Activated naive CD8-positive, alpha-beta T cell treated with anti-CD3 and anti-CD28 coated beads, Interleukin-2, amount 10 ng/mL, durations not matched to agents 7 days and 5 days (primary cell): ENCODE measurements around the gene IFI27. TPM values are rescaled to one million over a fixed set of nuclear protein-coding genes. Genes with fewer than 3 reads are reported as not detected.
A peak's percentile ranks its signal among the peaks of the same experiment; 100 is the strongest.

Source experiments
- ATAC-seq: fragments of 150-1000 bp; cut with Tn5 transposase; one replicate; pipeline ENCODE4 v1.10.0; 2021; ENCODE audit warnings: low read depth, moderate library complexity
- POLR2A ChIA-PET: fragments of 350-600 bp; sonication (Branson Sonifier 250); formaldehyde crosslinking; loops from one replicate; lab custom pipeline; 2021; ENCODE audit warnings: antibody characterized with exemption; lab: Charles Lee
- DNase-seq: peaks from one replicate; pipeline ENCODE4 v3.0.0; 2021
- H3K27ac Mint-ChIP-seq: one replicate; pipeline ENCODE4 v1.8.0; 2022; ENCODE audit warnings: mild to moderate bottlenecking, mixed read lengths
- H3K27me3 Mint-ChIP-seq: one replicate; pipeline ENCODE4 v1.8.0; 2022; ENCODE audit warnings: mild to moderate bottlenecking, moderate library complexity, mixed read lengths
- H3K36me3 Mint-ChIP-seq: one replicate; pipeline ENCODE4 v1.8.0; 2021; ENCODE audit warnings: mild to moderate bottlenecking, mixed read lengths
- H3K4me1 Mint-ChIP-seq: one replicate; pipeline ENCODE4 v1.8.0; 2021; ENCODE audit warnings: mixed read lengths
- H3K4me3 Mint-ChIP-seq: one replicate; pipeline ENCODE4 v1.8.0; 2022; ENCODE audit warnings: mild to moderate bottlenecking, moderate library complexity, mixed read lengths
- H3K9me3 Mint-ChIP-seq: one replicate; pipeline ENCODE4 v1.8.0; 2021; ENCODE audit warnings: mixed read lengths
- total RNA-seq, 2 experiments: library from RNA; stranded (reverse); gene quantifications; one replicate each; pipeline ENCODE4 v1.2.3, GENCODE V29; 2021

IFI27 gene
- total RNA-seq, 2 experiments from 2014 or later: 237 to 274 TPM

DNA sequence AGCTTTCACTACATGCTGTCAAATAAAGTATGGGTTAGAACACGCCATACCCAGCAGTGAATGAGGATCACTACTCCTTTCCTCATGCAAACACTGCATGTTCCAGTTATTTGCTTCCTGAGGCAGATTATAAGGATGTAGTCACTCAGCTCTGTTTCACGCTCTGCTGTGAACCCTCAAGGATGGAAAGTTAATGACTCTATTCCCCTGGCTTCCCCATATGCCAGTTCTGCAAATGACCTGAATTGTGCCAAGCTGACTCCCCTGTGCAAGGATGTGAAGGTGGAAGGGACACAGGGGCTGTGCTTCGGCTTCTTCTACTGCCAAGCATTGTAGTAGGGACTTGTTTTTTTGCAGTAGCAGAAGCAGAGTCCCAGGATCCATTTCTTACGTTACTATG is 22.6 kb upstream of the IFI27 start:
- Mint-ChIP-seq H3K27me3 (no peaks in the 10 kb centered on the region), H3K27ac (no peak overlapping the region), H3K36me3 (peaks cover 35% of the 10 kb centered on the region), H3K9me3 (peaks cover 2% of the 10 kb centered on the region), H3K4me3 (no peak overlapping the region), H3K4me1 (peaks cover 5% of the 10 kb centered on the region)
- DNase-seq (no peak), ATAC-seq (no peak)
- POLR2A ChIA-PET: interaction anchor here (0.6 kb wide), 1 partner anchor 155 kb away, joined by 4 read pairs; no protein-coding TSS in a partner anchor

DNA sequence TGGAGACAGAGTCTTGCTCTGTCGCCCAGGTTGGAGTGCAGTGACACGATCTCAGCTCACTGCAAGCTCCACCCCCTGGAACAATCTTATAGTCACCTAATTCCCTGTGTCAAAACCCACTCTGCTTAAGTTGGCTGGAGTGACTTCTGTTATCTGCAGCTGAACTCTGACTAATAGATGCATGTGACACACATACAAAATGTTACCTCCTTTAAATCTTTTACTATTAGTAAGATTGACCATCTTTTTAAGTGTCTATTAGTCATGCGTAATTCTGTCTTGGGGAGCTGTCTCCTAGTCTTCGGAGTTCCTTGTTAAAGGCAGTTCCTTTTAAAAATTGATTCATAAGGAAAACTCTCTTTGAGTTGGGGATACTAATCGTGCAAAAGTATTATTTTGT is 22.0 kb upstream of the IFI27 start:
- POLR2A ChIA-PET: no interaction called here
- Mint-ChIP-seq H3K4me1 (no peaks in the 10 kb centered on the region), H3K27ac (no peak overlapping the region), H3K27me3 (no peaks in the 10 kb centered on the region), H3K36me3 (peaks cover 31% of the 10 kb centered on the region), H3K4me3 (no peak overlapping the region), H3K9me3 (peaks cover 2% of the 10 kb centered on the region)
- no peak for DNase-seq
- ATAC-seq: no peak

DNA sequence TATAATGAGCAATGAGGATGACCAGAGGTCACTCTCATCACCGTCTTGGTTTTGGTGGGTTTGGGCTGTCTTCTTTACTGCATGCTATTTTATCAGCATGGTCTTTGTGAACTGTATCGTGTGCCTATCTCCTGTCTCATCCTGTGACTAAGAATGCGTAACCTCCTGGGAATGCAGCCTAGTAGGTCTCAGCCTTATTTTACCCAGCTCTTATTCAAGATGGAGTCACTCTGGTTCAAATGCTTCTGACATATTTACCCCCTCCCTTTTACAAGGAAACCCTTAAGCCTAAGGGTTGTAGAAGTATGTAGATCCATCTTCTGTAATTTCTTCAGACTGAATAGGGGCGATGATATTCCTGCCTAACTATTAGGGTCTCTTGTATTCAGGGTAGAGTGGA is 21.1 kb upstream of the IFI27 start:
- ATAC-seq (no peak), DNase-seq (no peak)
- no peaks in the 10 kb centered on the region for H3K27me3 Mint-ChIP-seq
- peaks cover 2% of the 10 kb centered on the region for H3K9me3 Mint-ChIP-seq
- no peaks in the 10 kb centered on the region for H3K4me1 Mint-ChIP-seq
- peaks cover 27% of the 10 kb centered on the region for H3K36me3 Mint-ChIP-seq
- POLR2A ChIA-PET: no interaction called here
- no peak overlapping the region for H3K27ac Mint-ChIP-seq
- no peak overlapping the region for H3K4me3 Mint-ChIP-seq

DNA sequence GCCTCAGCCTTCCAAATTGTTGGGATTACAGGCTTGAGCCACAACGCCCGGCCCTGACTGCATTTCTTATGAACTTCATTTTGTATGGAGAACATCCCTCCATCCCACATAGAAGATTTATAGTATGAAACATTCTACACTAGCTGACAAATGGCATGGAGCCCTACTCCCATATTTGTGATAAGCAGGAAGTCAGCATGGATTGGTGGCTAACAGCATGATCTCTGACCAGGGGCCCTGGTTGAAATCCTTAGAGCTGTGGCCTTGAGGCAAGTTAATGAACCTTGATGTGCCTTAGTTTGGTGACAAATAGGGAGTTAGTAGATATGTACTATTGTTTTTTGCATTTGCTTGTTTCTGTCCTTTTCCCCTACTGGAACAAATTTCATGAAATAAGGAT is 17.1 kb upstream of the IFI27 start:
- Mint-ChIP-seq H3K9me3 (no peaks in the 10 kb centered on the region), H3K4me3 (no peak overlapping the region), H3K27me3 (no peaks in the 10 kb centered on the region), H3K27ac (no peak overlapping the region), H3K36me3 (peaks cover 20% of the 10 kb centered on the region), H3K4me1 (no peaks in the 10 kb centered on the region)
- DNase-seq (no peak), ATAC-seq (no peak)
- POLR2A ChIA-PET: no interaction called here

DNA sequence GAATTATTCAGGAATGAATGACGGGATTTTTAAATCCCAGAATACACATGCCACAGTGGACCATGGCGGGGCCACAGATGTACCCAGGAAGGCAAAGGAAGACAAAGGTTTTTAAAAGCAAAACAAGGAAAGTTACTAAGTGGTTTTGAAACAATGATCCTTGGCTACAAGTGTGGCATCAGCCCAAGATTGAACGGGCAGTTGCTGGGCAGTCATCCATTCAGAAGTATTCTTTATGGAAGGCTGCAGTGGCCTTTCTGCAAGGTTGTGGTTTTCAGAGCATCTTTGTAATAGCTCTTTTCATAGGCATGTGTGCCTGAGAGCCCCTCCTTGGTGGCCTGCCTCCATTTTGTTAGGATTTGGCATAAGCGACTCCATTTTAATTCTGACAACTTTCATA is 13.4 kb upstream of the IFI27 start:
- Mint-ChIP-seq H3K4me1 (no peaks in the 10 kb centered on the region), H3K36me3 (peaks cover 14% of the 10 kb centered on the region)

DNA sequence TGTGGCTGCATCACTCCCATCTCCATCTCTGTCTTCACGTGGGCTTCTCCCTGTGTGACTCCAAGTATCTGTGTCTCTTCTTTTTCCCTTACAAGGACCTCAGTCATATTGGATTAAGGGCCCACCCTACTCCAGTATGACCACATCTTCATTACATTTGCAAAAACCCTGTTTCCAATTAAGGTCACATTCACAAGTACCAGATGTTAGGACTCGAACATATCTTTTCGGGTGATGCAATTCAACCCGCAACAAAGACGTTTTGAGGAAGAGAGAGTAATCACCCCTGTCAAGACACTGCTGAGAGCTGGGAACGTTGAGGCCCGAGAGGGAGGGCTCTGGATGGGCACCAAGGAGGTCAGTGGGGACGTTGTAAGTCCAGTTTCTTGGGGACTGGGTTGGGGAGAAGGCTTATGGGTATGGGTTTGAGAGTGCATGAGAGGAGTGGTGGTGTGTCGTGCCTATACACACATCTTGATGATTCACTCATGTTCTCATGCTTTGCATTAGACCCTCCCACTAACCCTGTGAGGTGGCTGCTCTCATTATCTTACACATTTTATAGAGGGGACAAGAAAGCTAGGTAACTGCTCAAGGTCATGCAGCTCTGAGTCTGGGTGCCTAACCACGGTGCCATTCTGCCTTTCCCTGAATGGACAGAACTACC is 12.1 kb upstream of the IFI27 start:
- ATAC-seq (no peak), DNase-seq (no peak)
- Mint-ChIP-seq H3K27me3 (no peaks in the 10 kb centered on the region), H3K36me3 (peaks cover 14% of the 10 kb centered on the region), H3K27ac (no peak overlapping the region), H3K4me3 (no peak overlapping the region), H3K4me1 (no peaks in the 10 kb centered on the region), H3K9me3 (no peaks in the 10 kb centered on the region)
- POLR2A ChIA-PET: no interaction called here

More for the DNA sequence above, 13.4 kb upstream of the IFI27 start:
- Mint-ChIP-seq H3K27ac (no peak overlapping the region), H3K9me3 (no peaks in the 10 kb centered on the region), H3K4me3 (no peak overlapping the region), H3K27me3 (no peaks in the 10 kb centered on the region)
- ATAC-seq (no peak), DNase-seq (no peak)
- POLR2A ChIA-PET: no interaction called here

DNA sequence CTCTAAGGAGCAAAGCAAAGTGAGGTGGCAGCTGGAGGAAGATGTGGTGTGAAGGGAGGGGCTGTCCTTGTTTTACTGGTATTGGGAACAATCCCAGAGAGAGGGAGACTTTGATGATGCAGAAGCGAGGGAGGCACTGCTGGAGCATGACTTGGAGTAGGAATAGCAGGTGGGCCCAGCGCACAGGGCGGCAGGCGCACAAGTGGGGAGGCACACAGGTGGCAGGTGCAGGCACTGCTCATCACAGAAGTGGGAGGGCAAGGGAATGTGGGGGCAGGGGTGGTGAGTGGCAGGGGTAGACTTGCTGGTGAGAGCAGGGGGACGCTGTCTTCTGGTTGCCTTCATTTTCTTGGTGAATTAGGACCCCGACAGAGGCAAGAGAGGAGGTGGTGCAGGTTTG is 11.5 kb upstream of the IFI27 start:
- H3K27me3 Mint-ChIP-seq: no peaks in the 10 kb centered on the region
- POLR2A ChIA-PET: no interaction called here
- no peaks in the 10 kb centered on the region for H3K4me1 Mint-ChIP-seq
- H3K27ac Mint-ChIP-seq: no peak overlapping the region
- peaks cover 14% of the 10 kb centered on the region for H3K36me3 Mint-ChIP-seq
- no peak overlapping the region for H3K4me3 Mint-ChIP-seq
- no peaks in the 10 kb centered on the region for H3K9me3 Mint-ChIP-seq
- DNase-seq: no peak
- no peak for ATAC-seq

DNA sequence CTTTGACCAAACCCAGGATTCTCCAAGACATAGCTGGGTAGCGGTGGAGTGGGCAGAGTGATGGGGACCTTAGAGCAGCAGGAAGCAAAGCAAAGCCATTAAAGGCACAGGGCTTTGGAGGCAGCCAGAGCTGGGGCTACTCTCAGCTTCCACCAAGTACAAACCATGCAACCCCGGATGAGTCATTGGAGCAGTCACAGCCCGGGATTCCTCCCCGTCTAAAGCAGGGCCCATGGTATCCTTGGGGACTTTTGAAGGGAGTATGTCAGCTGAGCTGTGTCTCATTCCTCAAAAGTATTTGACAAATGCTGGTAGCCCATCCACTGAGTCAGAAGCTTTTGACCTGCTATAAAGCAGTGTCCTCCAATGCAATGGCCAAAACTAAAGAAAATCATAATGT is 9.7 kb upstream of the IFI27 start:
- no peaks in the 10 kb centered on the region for H3K27me3 Mint-ChIP-seq
- H3K36me3 Mint-ChIP-seq: peaks cover 10% of the 10 kb centered on the region
- H3K27ac Mint-ChIP-seq: no peak overlapping the region
- H3K9me3 Mint-ChIP-seq: no peaks in the 10 kb centered on the region
- POLR2A ChIA-PET: no interaction called here
- H3K4me1 Mint-ChIP-seq: no peaks in the 10 kb centered on the region
- no peak for ATAC-seq
- no peak for DNase-seq
- H3K4me3 Mint-ChIP-seq: no peak overlapping the region

DNA sequence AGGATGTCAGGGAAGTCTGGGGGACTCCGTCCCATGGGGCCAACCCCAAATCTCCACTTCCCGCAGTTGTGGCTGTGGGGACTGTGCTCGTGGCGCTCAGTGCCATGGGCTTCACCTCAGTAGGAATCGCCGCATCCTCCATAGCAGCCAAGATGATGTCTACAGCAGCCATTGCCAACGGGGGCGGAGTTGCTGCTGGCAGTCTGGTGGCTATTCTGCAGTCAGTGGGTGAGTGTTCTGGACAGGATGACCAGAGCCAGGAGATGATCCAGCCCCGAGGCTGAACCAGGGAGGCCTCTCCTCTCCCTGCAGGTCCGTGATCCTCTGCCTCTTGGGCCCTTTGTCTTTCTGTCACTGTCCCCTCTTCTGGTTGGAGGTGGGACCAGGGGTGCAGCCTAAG is 8.8 kb upstream of the IFI27 start:
- no peaks in the 10 kb centered on the region for H3K9me3 Mint-ChIP-seq
- ATAC-seq: no peak
- no peak overlapping the region for H3K4me3 Mint-ChIP-seq
- H3K36me3 Mint-ChIP-seq: peaks cover 12% of the 10 kb centered on the region
- no peaks in the 10 kb centered on the region for H3K4me1 Mint-ChIP-seq
- POLR2A ChIA-PET: no interaction called here
- no peak for DNase-seq
- no peaks in the 10 kb centered on the region for H3K27me3 Mint-ChIP-seq
- H3K27ac Mint-ChIP-seq: no peak overlapping the region

DNA sequence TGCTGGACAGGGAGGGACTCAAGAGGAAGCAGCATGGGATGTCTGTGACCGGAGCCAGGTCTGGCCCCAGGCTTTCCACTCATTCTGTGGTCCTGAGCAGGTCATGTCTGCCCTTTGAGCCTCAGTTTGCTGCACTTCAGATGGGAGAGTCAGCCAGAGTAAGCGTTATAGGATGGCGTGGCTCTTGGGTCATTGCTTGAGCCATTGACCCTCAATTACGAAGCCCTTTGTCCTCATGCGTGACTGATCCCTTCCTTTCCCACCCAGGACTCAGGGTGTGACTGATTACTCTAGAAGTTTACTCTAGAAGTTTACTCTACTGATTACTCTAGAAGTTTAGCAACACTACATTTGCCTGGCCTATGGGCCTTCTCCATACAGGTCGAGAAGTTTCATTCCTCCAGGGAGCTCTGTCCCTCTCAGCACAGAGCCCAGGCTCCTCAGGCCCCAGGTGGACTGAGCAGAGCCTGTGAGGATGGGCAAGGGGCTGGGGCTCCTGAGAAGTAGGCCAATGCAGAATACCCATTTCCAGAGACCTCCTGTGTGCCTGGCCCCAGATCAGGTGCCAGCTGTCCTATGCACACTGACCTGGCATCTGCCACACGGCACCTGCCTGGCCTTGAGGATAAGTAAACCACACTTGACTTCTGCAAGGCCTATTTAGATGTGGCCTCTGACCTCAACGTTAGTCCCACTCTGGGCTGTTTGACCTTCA is 7.6 kb upstream of the IFI27 start:
- peaks cover 1% of the 10 kb centered on the region for H3K9me3 Mint-ChIP-seq
- H3K4me1 Mint-ChIP-seq: no peaks in the 10 kb centered on the region
- ATAC-seq (no peak), DNase-seq (no peak)
- no peak overlapping the region for H3K4me3 Mint-ChIP-seq
- H3K36me3 Mint-ChIP-seq: peaks cover 15% of the 10 kb centered on the region
- H3K27ac Mint-ChIP-seq: no peak overlapping the region
- no peaks in the 10 kb centered on the region for H3K27me3 Mint-ChIP-seq
- POLR2A ChIA-PET: no interaction called here

DNA sequence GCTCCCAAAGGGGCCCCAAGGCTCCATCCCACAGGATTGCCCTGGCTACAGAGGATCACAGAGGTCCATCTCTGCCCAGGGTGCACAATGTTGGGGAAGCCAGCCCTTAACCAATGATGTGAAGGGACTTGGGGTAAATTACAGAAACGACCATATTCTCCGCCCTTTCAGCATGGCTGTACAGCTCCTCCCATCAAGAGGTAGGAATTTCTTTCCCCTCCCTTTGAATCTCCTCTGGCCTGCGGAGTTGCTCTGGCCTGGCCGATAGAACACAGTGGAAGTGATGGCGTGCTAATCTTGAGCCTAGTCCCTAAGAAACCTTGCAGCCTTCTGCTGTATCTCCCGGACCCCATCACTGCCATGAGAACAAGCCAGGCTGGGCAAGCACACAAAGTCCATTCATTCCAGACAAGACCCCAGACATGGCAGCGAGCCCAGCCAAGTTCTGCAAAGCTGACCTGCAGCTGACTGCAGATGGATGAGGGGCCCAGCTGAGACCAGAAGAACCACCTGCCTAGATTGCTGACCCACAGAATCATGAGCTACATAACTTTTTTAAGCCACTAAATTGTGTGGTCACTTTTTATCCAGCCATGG is 6.9 kb upstream of the IFI27 start:
- ATAC-seq (no peak), DNase-seq (no peak)
- Mint-ChIP-seq H3K9me3 (peaks cover 2% of the 10 kb centered on the region), H3K27ac (no peak overlapping the region), H3K4me3 (no peak overlapping the region), H3K36me3 (peaks cover 17% of the 10 kb centered on the region), H3K27me3 (no peaks in the 10 kb centered on the region), H3K4me1 (no peaks in the 10 kb centered on the region)
- POLR2A ChIA-PET: no interaction called here

DNA sequence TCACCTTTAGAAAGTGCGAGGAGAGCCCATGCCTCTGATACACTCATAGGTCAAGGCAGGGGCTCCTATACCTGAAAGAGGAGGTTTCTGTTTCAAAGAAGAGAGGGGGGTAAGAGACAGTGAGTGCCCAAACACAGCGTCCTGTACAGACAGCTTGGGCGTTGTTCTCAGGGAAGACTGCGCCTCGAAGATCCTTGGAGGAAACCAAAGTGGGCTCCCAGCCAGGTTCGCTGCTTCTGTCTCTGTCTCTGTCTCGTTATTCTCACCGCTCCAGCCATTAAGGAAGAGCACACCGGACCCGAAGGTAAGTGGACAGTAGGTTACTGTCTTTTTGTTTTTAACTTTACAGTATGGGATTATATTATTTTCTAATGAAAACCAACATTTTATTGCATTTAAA is 5.8 kb upstream of the IFI27 start:
- no peak overlapping the region for H3K27ac Mint-ChIP-seq
- no peak overlapping the region for H3K4me3 Mint-ChIP-seq
- no peak for DNase-seq
- POLR2A ChIA-PET: no interaction called here
- peaks cover 15% of the 10 kb centered on the region for H3K36me3 Mint-ChIP-seq
- no peaks in the 10 kb centered on the region for H3K27me3 Mint-ChIP-seq
- peaks cover under 1% of the 10 kb centered on the region for H3K4me1 Mint-ChIP-seq
- ATAC-seq: no peak
- H3K9me3 Mint-ChIP-seq: peaks cover 2% of the 10 kb centered on the region

DNA sequence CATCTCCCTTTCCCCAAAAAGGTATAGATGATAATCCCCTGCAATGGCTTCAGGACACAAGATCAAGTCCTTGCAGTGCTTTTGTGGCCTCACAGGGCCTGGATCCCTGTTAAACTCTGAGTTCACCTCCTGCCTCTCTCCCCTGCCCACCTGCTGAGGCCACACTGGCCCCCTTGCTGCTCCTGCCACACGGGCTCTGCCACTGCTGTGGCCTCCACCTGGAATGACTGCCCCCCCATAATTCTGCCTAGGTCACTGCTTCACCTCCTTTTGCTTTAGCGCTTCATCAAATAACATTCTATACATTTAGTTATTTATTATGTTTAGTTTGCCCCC is 653 bp upstream of the IFI27 start:
- no peaks in the 10 kb centered on the region for H3K27me3 Mint-ChIP-seq
- POLR2A ChIA-PET: interaction anchor here (1.4 to 1.5 kb wide), 2 partner anchors 14 to 19 kb away, joined by 3 to 11 read pairs; partner anchors contain the start of gene IFI27L2
- peaks cover 2% of the 10 kb centered on the region for H3K9me3 Mint-ChIP-seq
- H3K36me3 Mint-ChIP-seq: peaks cover 30% of the 10 kb centered on the region
- DNase-seq: no peak
- ATAC-seq: no peak
- peak overlapping the region; percentile 92 for H3K27ac Mint-ChIP-seq
- H3K4me1 Mint-ChIP-seq: peaks cover 30% of the 10 kb centered on the region
- H3K4me3 Mint-ChIP-seq: no peak overlapping the region
